NB4 (cell line): ENCODE data around the gene HMCN2.

Experiments used
- CTCF ChIP-seq: IDR thresholded peaks from one replicate; pipeline ENCODE4 v1.5.1; 2012; ENCODE audit warnings: low read depth, low read length
- MAX ChIP-seq: IDR thresholded peaks from 2 replicates; pipeline ENCODE4 v1.6.1; 2011; ENCODE audit warnings: low read depth, low read length
- POLR2A ChIP-seq: IDR thresholded peaks from 2 replicates; pipeline ENCODE4 v1.6.1; 2011; ENCODE audit warnings: mild to moderate bottlenecking; ENCODE audit not compliant: insufficient read length; ENCODE audit errors: extremely low read depth

GRCh38 chr9:130402645-130403440 is 137.3 kb downstream of the HMCN2 start:
- TF ChIP-seq CTCF: no peak
- no peak for TF ChIP-seq POLR2A
- no peak for TF ChIP-seq MAX
